GM19239 (cell line): ENCODE data around the gene ADAMTS20.

Source experiments
- DNase-seq: peaks from one replicate; pipeline ENCODE4 v3.0.0; 2011; ENCODE audit warnings: low spot score; ENCODE audit not compliant: insufficient read length
- FAIRE-seq: peaks from 2 replicates; lab custom pipeline; 2011; peaks lifted over from hg19 to GRCh38; lab: Jason Lieb, UNC

ADAMTS20 gene

GRCh38 chr12:43318021-43318420 lies 234.0 kb downstream of the ADAMTS20 start:
- DNase-seq = no peak
- no peak for FAIRE-seq

GRCh38 chr12:43317156-43317555 lies 234.8 kb downstream of the ADAMTS20 start:
- FAIRE-seq (no peak), DNase-seq (no peak)

- DNase-seq = no peak
- FAIRE-seq = no peak
Measured at GRCh38 chr12:43316520-43316919, 235.5 kb downstream of the ADAMTS20 start.

GRCh38 chr12:43315961-43316360 lies 236.0 kb downstream of the ADAMTS20 start:
- DNase-seq (no peak), FAIRE-seq (no peak)

- no peak for FAIRE-seq
- no peak for DNase-seq
Measured at GRCh38 chr12:43312991-43313505, 239.0 kb downstream of the ADAMTS20 start.

- no peak for FAIRE-seq
- DNase-seq = no peak
Measured at GRCh38 chr12:43310596-43310995, 241.4 kb downstream of the ADAMTS20 start.

- DNase-seq (no peak), FAIRE-seq (no peak)
Measured at GRCh38 chr12:43309959-43310358, 242.0 kb downstream of the ADAMTS20 start.

- FAIRE-seq = no peak
- no peak for DNase-seq
Measured at GRCh38 chr12:43308776-43309175, 243.2 kb downstream of the ADAMTS20 start.

GRCh38 chr12:43307126-43307525 lies 244.9 kb downstream of the ADAMTS20 start:
- FAIRE-seq = no peak
- no peak for DNase-seq

GRCh38 chr12:43306066-43306465 lies 245.9 kb downstream of the ADAMTS20 start:
- DNase-seq (no peak), FAIRE-seq (no peak)

- FAIRE-seq = no peak
- no peak for DNase-seq
Measured at GRCh38 chr12:43305065-43305464, 246.9 kb downstream of the ADAMTS20 start.
